Eye (tissue), 1 donor: ENCODE measurements around the gene MAP4K2.
A peak's percentile ranks its signal among the peaks of the same experiment; 100 is the strongest.
"Not testable (repeated sequence)": the region's sequence is repeated elsewhere in the genome, so short reads cannot be mapped to it uniquely, and the experiment has no call there.

ENCODE experiments used
- DNase-seq: peaks from one replicate; pipeline ENCODE4 v3.0.0-alpha.2; 2015

MAP4K2 gene

DNA sequence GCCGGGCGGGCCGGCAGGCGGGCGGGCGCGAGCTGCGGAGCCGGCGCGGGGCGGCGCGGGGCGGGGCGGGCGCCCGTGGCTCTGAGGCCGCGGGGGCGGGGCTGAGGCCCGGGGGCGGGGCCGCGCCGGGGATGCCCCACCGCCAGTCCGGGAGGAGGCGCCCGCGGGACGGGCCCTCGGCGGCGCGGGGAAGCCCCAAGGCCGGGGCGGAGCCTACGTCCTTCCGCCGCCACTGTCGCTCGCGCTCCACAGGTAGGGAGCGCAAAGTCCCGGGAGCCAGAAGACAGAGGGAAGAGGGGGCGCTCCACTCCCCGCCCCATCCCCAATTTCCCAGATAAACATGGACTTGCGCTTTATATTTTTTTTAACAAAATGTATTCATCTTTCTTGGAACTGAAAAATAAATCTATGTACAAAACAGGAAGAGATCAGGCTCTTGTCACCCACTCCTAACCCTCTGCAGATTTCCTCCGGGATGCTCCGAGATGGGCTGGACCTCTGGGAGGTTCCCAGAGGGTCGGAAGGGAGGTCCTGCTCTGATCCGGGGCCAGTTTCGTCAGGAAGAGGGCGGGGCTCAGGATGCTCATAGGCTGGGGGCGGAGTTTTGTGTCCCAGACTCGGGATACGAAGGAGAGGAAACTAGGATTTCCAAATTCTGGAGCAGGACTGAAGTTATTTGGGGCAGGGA, at the start of gene MAP4K2:
Gene MAP4K2, minus strand, starts transcription at position 57 of the 688 bp plus-strand sequence. CDS start 65 bp downstream, outside the sequence.
- peak; percentile 93 for DNase-seq

DNA sequence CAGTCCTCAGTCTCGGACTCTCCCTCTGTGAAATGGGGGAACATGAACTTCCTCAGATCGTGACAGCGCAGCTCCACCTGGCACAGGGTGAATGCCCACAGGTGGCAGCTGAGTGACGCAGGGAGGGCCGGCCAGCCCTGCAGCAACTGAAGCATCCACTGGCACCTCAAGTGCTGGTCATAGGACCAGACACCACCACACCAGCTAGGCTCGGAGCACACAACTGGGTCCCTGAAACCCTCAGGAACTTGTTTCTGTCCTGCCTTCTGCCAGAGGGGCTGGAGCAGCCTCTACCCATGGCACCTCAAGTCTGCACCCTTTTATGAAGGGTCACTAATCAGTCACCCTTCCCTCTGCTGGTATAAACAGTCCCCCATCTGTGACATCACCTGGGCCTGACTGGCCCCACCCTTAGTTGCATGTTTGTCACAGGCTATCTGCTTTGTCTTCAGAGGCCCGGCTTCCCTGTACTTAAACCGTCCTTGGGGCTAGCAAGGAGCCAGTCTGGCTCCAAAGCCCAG, 48.9 kb upstream of the MAP4K2 start:
- no peak for DNase-seq

DNA sequence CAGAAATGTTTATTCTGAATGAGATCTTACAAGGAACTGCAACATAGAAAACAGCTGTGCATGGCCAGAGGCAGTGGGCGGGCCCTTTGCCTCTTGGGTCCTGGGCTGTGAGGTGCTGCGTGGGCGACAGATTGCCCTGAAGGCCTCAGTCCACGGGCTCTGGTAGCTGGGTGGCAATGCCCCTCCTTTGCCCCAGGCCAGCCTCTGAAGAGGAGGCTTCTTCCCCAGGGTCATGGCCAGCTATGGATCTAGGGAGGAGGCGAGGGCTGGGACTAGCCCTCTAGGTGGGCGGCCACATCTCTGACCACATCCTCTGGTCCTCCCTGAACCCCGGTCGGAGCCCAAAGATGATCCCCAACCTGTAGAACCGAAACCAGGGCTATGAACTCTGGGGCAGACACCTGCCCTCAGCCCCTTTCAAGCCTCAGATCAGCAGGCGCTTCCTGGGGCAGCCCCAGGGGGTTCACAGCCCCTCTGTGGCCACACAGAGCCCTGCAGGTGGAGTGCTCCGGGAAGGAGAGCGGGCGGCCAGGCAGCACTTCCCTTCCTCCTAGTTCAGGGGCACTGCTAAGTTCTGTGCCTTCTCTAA, 48.1 kb upstream of the MAP4K2 start:
- DNase-seq: no peak

DNA sequence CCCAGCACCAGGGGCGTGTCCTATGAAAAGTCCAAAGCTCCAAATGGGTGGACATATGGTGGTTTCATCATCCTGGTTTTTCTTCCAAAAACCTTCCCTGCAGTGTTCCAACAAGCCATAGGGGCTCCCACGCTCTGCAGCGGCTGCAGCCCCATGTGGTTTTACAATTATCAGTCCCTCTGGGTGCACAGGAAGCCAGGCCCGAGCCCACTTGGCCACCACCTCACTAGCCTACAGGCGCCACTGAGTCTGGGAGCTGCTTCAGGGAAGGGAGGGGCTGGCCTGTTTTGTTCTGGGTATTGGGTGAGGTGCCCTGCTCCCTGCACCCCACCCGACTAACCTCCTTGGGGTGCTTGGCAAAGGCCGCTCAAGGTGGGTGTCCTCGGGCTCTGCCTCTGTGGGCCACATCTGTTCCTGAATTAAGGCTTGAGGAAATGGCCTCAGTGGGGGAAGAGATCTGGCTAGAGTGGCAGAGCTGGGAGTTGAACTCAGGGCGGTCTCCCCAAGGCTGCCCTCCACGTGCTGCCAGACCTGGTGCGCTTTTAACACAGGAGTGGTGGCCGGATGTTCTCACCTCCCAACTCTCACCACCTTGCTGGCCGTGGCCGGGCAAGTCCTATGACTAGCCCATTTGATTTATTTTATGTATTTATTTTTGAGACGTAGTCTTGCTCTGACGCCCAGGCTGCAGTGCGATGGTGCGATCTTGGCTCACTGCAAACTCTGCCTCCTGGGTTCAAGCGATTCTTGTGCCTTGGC, 46.8 kb upstream of the MAP4K2 start:
- no peak for DNase-seq

DNA sequence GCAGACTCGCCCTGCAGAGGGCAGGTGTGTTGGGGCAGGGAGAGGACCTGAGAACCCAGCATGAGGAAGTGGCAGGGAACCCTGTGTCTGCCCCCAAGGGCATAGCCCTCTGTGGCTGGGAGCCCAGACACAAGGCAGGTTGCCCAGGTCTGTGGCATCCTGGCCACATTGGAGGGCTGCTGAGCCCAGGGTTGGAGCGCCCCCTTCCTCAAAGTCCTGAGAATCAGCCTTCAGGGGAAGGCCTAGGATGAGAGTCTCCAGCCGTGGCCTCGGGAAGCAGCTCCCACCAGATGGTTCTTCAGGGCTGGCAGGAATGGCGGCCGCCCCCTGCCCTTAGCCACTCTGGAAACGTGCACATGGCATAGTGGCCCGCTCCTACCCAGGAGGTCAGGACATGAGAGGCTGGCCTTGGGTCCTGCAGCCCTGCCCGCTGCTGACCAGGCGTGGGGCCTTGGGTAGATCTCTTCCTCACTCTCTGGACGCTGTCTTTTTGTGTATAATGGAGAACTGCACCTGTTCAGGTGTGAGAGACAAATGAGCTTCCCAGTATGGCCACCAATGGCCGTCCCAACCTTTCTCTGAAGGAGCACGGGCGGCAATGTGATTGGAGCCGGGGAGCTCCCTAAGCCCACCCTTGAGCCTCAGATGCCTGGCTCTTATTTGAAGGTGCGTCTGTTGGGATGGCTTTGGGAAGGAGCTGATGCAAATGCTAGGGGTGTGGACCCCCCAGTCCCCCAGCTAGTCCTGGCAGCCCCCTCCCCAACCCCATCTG, 46.0 kb upstream of the MAP4K2 start:
- no peak for DNase-seq

DNA sequence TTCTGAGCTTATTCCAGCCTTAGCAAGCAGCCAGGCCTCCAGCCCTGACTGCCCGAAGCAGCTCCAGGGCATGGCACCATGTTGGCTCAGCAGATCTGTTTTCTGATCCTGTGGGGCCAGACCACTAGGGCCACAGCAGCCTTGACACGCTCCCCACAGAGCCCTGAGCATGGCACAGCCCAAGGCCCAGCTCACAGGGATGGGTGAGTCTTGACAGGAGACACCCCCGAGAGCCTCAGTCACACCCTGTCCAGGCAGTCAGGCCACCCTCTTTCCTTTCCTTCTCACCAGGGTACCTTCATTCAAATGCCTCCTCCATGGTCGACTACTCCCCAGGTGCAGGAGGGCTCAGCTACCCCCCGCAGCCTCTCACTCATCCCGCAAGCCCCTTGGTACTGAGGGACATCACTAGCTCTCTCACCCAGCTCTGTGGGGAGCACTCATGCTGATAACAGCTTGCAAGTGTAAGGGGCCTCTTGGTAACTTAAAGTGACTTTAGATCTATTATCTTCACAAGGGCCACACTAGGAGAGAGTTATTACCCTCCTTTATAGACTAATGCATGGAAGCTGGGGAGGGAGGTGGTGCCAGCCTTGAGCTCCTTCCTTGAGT, 45.3 kb upstream of the MAP4K2 start:
- no peak for DNase-seq

DNA sequence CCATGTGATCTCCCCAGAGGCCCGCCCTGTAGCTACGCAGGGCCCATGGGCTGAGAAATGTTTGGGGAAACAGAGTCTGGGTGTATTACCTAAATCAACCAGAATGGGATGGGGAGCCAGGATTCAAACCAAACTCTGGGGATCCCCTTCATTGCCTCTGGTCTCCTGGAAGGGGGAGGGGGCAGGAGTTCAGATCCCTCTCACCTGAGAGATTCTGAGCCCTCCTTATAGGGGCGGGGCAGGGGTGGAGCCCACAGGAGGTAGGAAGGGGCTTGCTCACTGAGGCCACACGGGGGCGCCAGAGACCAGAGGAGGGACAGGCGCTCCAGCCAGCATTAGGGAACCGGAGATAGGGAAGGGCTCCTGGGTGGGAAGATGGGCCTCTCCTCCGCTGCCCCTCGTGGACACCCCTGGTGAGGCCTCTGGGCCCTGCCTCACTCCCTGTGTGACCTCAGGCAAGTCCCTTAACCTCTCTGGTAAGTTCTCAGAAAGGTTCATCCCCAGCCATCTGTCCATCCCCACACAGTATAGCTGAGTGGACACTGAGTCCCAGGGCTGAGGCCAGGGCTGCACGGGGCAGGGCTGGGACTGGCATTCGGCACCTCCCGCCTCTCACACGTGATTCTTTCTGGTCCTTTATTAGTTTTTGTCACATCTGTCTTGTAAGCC, 44.1 kb upstream of the MAP4K2 start:
- peak; percentile 97 for DNase-seq

DNA sequence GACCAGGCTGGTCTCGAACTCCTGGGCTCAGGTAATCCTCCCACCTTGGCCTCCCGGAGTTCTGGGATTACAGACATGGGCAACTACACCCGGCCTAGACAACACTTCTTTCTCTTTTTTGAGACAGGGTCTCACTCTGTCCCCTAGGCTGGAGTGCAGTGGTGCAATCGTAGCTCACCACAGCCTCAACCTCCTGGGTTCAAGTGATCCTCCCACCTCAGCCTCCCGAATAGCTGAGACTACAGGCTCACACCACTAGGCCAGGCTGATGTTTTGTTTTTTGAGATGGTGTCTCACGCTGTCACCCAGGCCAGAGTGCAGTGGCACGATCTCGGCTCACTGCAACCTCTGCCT, 42.7 kb upstream of the MAP4K2 start:
- not testable (repeated sequence) for DNase-seq

DNA sequence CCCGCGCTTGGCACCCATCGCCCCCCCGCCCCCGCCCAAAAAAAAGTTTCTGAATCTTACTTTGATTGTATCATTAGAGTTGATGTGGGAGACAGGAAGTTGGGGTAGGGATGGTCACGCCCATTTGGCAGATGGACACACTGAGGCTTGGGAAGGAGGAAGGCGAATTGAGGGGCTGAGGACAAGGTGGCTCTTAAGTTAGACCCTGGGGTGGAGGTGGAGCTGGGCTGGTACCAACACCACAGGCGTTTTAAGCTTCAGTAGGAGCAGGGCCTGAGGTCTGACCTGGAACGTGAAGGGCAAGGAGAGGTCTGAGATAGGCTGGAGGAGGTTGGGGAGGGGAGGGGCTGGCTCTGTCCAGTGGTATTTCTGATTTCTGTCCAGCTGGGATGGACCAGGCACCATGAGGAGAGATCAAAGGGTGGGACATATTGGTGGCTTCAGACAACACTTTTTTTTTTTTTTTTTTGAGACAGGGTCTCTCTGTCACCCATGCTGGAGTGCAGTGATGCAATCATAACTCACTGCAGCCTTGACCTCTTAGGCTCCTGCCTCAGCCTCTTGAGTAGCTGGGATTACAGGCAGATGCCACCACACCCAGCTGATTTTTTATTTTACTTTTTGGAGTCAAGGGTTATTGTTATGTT, 42.2 kb upstream of the MAP4K2 start:
- no peak for DNase-seq

DNA sequence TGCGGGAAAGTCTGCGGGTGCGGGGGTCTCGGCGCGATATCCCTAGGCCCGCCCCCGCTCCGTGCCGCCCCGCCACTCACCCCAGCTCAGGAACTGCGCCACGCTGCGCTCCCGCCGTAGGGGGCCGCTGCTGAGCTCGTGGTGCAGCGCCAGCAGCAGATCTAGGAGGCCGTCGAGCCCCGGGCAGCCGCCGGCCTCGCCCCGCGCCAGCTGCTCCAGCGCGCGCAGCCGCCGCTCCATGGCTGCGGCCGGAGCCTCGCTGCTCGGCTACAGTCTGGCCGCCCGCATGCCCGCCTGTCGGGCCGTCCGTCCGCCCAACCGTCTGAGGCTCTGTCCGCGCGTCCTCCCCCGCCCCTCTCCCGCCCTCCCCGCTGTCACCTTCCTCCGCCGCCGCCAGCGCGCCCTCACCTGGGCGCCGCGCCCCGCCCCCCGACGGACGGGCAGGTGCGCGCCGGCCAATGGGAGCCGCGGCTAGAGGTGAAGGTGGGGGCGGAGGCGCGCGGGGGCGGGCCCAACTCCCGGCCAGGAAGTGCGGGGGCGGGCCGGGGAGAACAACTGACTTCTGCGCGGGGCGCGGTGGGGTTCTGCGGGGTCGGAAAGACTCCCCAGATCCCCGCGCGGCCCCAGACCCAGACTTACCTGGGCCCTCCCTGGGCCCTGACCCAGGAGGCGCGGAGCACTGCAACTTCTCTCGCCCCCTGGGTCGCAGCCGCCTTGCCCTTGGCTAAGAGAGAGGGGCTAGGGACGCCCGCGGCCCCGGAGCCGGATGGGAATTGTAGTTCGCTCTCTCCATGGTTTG, 41.5 kb upstream of the MAP4K2 start, which contains the start of gene CDC42BPG:
Gene CDC42BPG, minus strand, starts transcription at position 324 of the 799 bp plus-strand sequence. Its CDS starts 84 bp downstream, at position 240.
- DNase-seq: peak; percentile 77

DNA sequence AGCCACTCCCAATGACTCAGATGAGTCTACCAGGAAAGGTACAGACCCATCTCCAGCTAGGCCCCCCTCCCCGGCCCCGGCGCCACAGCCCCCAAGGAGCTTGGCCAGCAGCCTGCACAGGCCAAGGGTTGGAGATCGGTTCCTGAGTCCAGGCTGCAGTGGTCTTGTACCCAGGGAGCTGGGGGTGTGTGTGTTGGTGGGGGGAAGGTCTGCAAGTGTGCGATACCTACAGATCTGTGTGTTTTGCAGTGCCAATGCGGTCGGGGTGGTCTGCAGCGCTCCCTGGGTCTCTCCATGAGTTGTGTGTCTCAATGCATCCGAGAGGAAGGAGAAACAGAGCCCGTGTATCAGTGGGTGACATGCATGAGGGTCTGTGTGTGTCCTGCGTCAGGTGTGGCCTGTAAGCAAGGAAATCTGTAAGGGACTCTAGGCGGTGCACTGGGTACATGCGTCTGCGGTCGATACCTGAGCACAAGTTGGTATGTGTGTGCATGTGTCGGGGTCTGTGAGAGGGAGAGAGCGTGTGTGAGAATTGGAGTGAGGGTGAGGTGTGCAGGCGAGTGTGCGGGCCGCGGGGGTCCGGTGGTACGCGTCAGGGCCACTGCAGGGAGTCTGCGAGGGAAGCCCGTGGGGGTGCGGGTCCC, 40.8 kb upstream of the MAP4K2 start:
- DNase-seq: no peak

DNA sequence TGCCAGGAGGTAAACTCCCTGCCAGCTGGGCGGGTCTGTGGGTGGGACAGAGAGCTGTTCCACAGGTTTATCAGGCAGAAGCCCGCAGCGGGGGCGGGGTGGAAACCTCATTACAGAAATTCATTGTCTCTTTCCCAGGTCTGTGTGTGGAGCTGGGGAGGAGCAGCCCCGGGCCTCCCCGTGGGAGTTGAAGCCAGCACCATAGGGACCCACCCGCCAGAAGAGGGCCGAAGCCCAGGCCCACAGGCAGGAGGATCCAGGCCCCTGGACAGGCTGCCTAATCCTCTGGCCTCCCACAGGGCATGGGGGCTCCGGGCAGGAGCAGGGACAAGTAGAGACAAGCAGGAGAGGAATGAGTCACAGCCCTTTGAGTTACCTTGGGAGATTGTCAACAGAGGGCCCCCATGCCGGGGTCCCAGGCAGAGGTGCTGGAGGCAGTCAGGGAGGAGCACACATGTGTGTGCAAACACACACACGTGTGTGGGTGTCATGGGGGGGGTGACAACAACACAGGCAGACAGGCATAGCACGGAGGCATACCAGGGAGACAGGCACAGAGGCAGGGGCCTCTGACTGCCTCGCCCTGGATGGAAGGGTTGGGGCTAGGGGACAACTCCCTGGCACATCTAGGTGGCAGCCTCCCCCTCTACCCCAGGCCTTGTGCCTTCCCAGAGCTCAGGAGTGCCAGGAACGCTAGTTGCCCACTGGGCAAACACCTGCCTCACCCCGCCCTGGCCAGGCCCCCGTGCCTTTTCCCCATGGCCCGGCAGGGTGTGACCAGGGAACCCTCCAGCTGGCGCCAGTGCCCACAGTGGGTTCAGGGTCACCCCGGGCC, 40.1 kb upstream of the MAP4K2 start:
- no peak for DNase-seq

DNA sequence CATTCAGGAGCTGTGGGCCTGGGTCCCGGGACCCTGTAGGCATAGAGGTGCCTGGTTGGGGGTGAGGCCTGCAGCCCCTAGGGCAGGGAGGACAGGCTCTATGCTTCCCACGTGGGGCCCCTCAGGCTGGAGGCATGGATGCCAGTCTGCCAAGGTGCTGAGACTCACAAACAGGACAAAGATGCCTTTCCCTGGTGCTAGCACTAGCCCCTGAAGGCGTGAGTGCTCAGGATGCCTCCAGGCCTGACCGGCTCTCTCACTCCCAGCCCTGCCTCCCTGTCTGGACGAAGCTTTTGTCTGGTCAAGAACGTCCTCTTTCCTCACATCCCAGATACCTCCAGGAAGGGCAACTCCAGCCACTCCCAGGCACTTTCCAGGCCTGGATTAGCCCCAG, 39.3 kb upstream of the MAP4K2 start:
- DNase-seq: no peak

DNA sequence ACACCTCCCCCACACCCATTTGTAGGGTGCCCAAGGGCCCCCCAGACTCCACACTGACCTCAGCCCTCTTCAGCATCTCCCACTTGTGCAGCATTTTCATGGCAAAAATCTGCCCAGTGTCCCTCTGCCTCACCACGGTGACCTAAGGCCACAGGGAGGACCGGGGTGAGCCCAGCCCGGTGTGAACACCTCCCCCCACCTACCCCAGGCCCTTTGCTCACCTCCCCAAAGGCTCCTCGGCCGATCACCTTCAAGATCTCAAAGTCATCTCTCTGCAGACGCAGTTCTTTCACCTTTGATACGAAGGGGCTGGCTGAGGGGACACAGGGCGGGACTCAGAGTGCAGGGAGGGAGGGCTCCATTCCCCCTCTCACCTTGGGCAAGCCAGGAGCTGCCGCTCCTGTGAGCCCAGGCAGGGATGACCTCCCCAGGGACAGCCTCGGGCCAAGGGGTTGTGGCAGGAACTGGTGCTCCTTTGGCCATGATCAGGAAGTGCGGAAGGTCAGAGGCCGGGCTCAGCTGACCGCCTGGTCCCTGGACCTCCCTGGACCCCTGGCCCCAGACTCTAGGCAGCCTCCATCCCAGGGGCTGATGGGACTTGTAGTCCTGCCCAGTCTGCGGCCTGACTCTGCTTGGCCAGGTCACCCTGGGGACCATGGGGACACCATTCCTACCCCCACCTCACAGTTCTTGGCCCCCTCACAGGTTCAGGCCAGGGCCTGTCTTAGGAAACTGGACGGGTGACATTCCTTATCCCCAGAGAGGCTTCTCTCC, 38.8 kb upstream of the MAP4K2 start:
- no peak for DNase-seq

DNA sequence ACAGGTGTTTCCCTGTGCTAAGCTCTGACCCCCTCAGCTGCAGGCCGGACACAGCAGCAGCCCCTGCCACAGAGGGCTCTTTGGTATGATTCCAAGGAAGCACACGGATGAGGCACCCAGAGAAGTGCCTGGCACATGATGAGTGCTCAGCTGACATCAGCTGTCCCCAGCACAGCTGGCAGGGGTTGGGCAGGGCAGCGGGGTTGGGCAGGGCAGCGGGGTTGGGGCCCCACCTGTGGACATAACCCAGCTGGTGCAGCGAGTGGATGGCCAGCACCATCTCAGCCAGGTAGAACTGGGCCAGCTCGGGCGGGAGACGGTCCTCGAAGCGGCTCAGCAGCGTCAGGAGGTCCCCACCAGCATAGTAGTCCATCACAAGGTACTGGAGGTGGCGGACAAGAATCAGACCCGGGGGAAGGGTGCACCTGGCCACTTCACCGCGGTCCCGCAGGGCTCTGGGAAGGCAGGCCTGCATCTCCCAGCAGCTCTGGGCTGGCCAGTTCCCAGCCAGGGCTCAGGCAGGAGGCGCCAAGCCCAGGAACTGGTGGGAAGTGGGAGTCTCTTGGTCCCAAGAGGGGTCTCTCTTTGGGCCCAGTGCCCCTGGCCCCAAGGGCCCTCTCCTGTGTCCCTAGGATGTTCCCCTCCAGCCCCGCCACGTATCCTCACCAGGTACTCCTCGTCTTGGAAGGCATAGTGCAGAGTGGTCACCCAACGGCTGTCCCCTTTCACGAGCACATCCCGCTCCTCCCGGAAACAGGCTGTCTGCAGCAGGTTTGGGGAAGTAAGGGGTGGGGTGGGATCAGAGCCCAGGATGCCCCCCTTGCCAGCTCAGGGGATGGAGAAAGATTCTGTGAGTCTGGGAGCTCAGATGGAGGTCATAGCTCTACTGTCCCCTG, 37.1 kb upstream of the MAP4K2 start:
- DNase-seq: no peak

DNA sequence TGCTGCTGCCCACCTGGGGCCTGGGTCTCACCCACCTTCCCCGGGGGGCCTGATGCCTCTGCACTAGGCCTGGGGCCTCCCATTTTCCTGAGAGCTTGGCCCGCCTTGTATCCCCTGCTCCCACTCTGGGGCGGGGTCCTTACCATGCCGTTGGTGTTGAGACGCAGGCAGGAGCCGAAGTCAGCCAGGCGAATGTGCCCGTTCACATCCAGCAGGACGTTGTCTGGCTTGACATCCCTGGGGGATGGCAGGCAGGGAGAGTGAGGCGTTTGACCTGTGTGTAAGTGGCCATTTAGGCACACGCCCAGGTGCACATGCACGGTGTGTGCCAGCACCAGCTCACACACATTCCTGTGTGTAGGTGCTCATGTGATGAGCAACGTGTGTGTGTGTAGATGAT, 36.3 kb upstream of the MAP4K2 start:
- no peak for DNase-seq
